ENCODE results near the gene NOS3. TPM values are rescaled to one million over a fixed set of nuclear protein-coding genes. Genes with fewer than 3 reads are reported as not detected.
A peak's percentile ranks its signal among the peaks of the same experiment; 100 is the strongest.

NOS3 gene
- total and polyA plus RNA-seq, 2 experiments from 2014 or later = 2.6 to 6.1 TPM

DNA sequence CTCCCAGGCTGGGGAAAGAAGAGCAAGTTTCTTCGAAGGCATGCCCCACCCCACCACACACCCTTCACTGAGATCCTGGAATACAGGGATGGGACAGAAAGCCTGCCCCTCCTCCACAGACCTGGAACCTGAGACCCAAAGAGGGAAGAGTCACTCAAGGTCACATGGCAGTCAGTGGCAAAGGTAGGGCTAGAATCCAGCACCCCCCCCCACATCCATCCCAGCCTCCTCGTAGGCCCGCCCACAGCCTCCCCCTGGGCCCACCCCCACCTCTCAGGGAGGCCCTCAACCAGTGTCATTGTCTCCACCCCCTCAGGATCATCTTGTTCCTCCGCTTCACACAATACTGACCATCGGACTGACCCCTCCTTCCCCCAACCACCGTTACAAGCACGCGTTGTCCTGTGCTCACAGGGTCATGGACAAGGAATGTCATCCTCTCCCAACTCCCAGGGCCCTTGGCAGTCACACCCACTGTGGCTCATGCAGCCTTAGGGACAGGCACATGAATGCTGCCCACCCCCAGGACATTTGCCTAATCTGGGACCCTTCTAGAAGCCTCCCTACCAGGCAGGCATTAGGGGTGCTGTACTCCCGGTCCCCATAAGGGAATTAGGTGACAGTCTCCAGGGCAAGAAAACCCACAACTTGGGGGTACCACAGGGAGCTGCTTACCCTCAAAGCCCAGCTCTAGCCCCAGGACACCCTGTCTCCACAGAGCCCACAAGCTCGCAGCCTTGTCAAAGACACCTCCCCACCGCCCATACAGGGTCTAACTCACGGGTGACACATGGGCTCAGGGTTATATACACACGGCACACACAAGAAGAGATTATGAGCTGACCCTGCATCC lies 14.1 kb upstream of the NOS3 start:
- Histone ChIP-seq H3F3A (replicated peaks; ENCODE audit: low read depth) (no peaks in the 10 kb centered on the region), H3K4me2 (peak overlapping the region; percentile 90), H3K27me3 (ENCODE audit: insufficient read depth) (peaks cover 52% of the 10 kb centered on the region), H3K4me1 (ENCODE audit: insufficient read depth) (peaks cover 48% of the 10 kb centered on the region), H3K36me3 (ENCODE audit: insufficient read depth) (no peaks in the 10 kb centered on the region), H3K9me2 (ENCODE audit: insufficient read depth) (no peaks in the 10 kb centered on the region), H3K27ac (ENCODE audit: low read depth) (no peak overlapping the region), H3K79me2 (replicated peaks; ENCODE audit: insufficient read depth) (no peaks in the 10 kb centered on the region), H3K4me3 (peak overlapping the region; percentile 82), H2AFZ (no peak overlapping the region), H4K20me1 (replicated peaks; ENCODE audit: insufficient read depth) (no peaks in the 10 kb centered on the region)
- Mint-ChIP-seq H3K36me3 (ENCODE audit: low read depth) (no peaks in the 10 kb centered on the region; the same call in 2 of the 3 replicates), H3K4me1 (peaks cover 58% of the 10 kb centered on the region), H3K27me3 (ENCODE audit: insufficient read depth, low read depth, poor library complexity) (peaks cover 38% of the 10 kb centered on the region), H3K27ac (no peak overlapping the region), H3K4me3 (peak overlapping the region; percentile 89), H3K9me3 (peaks cover 3% of the 10 kb centered on the region; the same call in 2 of the 3 replicates)
- DNase-seq (ENCODE audit: low spot score) (peak; percentile 74), ATAC-seq (peak; percentile 4)
- TF ChIP-seq ZNF331 (CRISPR knock-in tag; IDR thresholded peaks at IDR 0.05; ENCODE audit: low read depth) = no peak
- TF ChIP-seq EZH2 (IDR thresholded peaks at IDR 0.05; ENCODE audit: low read depth, unreplicated experiment) = peak; percentile 13

DNA sequence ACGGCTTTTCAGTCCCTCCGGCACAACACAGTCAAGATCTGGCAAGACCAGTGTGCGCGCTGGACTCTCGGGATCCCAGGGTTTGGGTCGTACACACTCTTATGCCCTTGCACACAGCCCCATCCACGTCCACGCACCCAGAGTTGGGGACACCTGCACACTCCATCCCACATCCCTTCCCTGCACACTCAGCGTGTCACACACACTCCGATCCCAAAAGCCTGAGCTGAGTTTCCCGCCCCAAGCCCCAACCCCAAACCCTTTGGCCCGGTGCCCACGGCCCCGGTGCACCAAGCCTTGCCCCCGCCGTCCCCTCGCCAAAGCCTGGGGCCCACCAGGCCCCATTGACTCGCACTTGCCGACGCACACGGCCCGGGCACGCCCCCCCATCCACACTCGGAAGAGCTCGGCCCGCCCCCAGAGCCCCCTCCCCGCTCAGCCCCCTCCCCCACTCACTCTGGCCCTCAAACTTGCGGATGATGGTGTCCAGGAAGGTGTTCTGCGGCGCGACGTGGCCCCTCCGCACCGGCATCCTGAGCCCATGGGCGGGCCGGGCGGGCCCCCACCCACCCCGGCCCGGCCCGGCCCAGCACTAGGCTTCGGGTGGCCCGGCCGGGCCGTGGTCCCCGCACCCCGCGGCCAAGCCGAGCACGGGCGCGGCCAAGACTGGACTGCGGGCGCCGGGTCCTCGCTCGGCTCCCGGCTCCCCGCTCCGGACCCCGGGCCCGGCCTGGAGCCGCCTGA lies 13.3 kb upstream of the NOS3 start:
- no peaks in the 10 kb centered on the region for H3K9me2 ChIP-seq (ENCODE audit: insufficient read depth)
- H3K36me3 Mint-ChIP-seq (ENCODE audit: low read depth) = no peaks in the 10 kb centered on the region; the same call in 2 of the 3 replicates
- H3K4me1 ChIP-seq (ENCODE audit: insufficient read depth) = peaks cover 48% of the 10 kb centered on the region
- H3K27ac Mint-ChIP-seq = no peak overlapping the region
- H3K4me3 Mint-ChIP-seq = peak overlapping the region; percentile 89
- no peak overlapping the region for H3K27ac ChIP-seq (ENCODE audit: low read depth)
- no peak for TF ChIP-seq STAT1 (IDR thresholded peaks at IDR 0.05; ENCODE audit: unreplicated experiment)
- no peak for TF ChIP-seq EZH2phosphoT487 (IDR thresholded peaks at IDR 0.05; ENCODE audit: unreplicated experiment)
- peak; percentile 6 for TF ChIP-seq EZH2 (IDR thresholded peaks at IDR 0.05; ENCODE audit: low read depth, unreplicated experiment)
- TF ChIP-seq, protein P1, sequence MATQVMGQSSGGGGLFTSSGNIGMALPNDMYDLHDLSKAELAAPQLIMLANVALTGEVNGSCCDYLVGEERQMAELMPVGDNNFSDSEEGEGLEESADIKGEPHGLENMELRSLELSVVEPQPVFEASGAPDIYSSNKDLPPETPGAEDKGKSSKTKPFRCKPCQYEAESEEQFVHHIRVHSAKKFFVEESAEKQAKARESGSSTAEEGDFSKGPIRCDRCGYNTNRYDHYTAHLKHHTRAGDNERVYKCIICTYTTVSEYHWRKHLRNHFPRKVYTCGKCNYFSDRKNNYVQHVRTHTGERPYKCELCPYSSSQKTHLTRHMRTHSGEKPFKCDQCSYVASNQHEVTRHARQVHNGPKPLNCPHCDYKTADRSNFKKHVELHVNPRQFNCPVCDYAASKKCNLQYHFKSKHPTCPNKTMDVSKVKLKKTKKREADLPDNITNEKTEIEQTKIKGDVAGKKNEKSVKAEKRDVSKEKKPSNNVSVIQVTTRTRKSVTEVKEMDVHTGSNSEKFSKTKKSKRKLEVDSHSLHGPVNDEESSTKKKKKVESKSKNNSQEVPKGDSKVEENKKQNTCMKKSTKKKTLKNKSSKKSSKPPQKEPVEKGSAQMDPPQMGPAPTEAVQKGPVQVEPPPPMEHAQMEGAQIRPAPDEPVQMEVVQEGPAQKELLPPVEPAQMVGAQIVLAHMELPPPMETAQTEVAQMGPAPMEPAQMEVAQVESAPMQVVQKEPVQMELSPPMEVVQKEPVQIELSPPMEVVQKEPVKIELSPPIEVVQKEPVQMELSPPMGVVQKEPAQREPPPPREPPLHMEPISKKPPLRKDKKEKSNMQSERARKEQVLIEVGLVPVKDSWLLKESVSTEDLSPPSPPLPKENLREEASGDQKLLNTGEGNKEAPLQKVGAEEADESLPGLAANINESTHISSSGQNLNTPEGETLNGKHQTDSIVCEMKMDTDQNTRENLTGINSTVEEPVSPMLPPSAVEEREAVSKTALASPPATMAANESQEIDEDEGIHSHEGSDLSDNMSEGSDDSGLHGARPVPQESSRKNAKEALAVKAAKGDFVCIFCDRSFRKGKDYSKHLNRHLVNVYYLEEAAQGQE (IDR thresholded peaks at IDR 0.05; ENCODE audit: unreplicated experiment) = no peak
- H2AFZ ChIP-seq = no peak overlapping the region
- peaks cover 52% of the 10 kb centered on the region for H3K27me3 ChIP-seq (ENCODE audit: insufficient read depth)
- H3K27me3 Mint-ChIP-seq (ENCODE audit: insufficient read depth, low read depth, poor library complexity) = peaks cover 41% of the 10 kb centered on the region
- H3F3A ChIP-seq (replicated peaks; ENCODE audit: low read depth) = no peaks in the 10 kb centered on the region
- peaks cover 3% of the 10 kb centered on the region; the same call in 2 of the 3 replicates for H3K9me3 Mint-ChIP-seq
- peaks cover 58% of the 10 kb centered on the region for H3K4me1 Mint-ChIP-seq
- peak; percentile 39 for DNase-seq (ENCODE audit: low spot score)
- no peak for ATAC-seq
- no peaks in the 10 kb centered on the region for H4K20me1 ChIP-seq (replicated peaks; ENCODE audit: insufficient read depth)
- H3K36me3 ChIP-seq (ENCODE audit: insufficient read depth) = no peaks in the 10 kb centered on the region
- H3K79me2 ChIP-seq (replicated peaks; ENCODE audit: insufficient read depth) = no peaks in the 10 kb centered on the region
- H3K4me2 ChIP-seq = peak overlapping the region; percentile 90
- peak overlapping the region; percentile 82 for H3K4me3 ChIP-seq

Data from GM23338 (cell line).